ENCODE measurements around the gene COL27A1.
"Not testable (repeated sequence)": the region's sequence is repeated elsewhere in the genome, so short reads cannot be mapped to it uniquely, and the experiment has no call there.

COL27A1 gene

GRCh38 chr9:114123031-114123977 is 32.0 kb upstream of the COL27A1 start:
- no peak for DNase-seq

- no peak for DNase-seq
Observed at GRCh38 chr9:114124138-114124537, 31.2 kb upstream of the COL27A1 start.

- DNase-seq: no peak
Observed at GRCh38 chr9:114124666-114125475, 30.5 kb upstream of the COL27A1 start.

GRCh38 chr9:114125476-114126013 is 29.8 kb upstream of the COL27A1 start:
- DNase-seq: no peak

GRCh38 chr9:114126247-114127060 is 28.9 kb upstream of the COL27A1 start:
- DNase-seq: no peak

- not testable (repeated sequence) for DNase-seq
Observed at GRCh38 chr9:114128759-114129158, 26.6 kb upstream of the COL27A1 start.

- no peak for DNase-seq
Observed at GRCh38 chr9:114130141-114130540, 25.2 kb upstream of the COL27A1 start.

GRCh38 chr9:114130624-114131277 is 24.6 kb upstream of the COL27A1 start:
- no peak for DNase-seq

- no peak for DNase-seq
Observed at GRCh38 chr9:114131808-114132549, 23.4 kb upstream of the COL27A1 start.

- no peak for DNase-seq
Observed at GRCh38 chr9:114132550-114132918, 22.8 kb upstream of the COL27A1 start.

GRCh38 chr9:114134827-114135396 is 20.4 kb upstream of the COL27A1 start:
- no peak for DNase-seq

- DNase-seq: no peak
Observed at GRCh38 chr9:114137831-114138230, 17.5 kb upstream of the COL27A1 start.

- no peak for DNase-seq
Observed at GRCh38 chr9:114138552-114138971, 16.8 kb upstream of the COL27A1 start.

GRCh38 chr9:114139071-114139470 is 16.3 kb upstream of the COL27A1 start:
- no peak for DNase-seq

GRCh38 chr9:114140401-114140800 is 14.9 kb upstream of the COL27A1 start:
- no peak for DNase-seq

GRCh38 chr9:114140850-114141249 is 14.5 kb upstream of the COL27A1 start:
- no peak for DNase-seq

GRCh38 chr9:114141553-114142402 is 13.6 kb upstream of the COL27A1 start:
- DNase-seq: no peak

- no peak for DNase-seq
Observed at GRCh38 chr9:114143234-114143633, 12.1 kb upstream of the COL27A1 start.

GRCh38 chr9:114146735-114147134 is 8.6 kb upstream of the COL27A1 start:
- no peak for DNase-seq

GRCh38 chr9:114149181-114149580 is 6.2 kb upstream of the COL27A1 start:
- DNase-seq: no peak

Measured in activated CD4-positive, alpha-beta T cell treated with anti-CD3 and anti-CD28 coated beads, Interleukin-2, amount 50 U/mL, for 48 hours (primary cell).